HCT116 (cell line): Measurements from ENCODE around the gene AGPAT2. TPM values are rescaled to one million over a fixed set of nuclear protein-coding genes. Genes with fewer than 3 reads are reported as not detected.

Source experiments
- ATAC-seq: fragments of 200-7000 bp; cut with Tn5 transposase; 2 replicates; pipeline ENCODE4 v1.9.1; 2020; ENCODE audit warnings: mild to moderate bottlenecking, moderate library complexity
- BruUV-seq: library from RNA; stranded (reverse); fragments of 400-500 nt; replicated peaks from 2 replicates; lab custom pipeline; 2021; lab: Mats Ljungman, UMichigan
- CTCF ChIA-PET: fragments of 300-600 bp; sonication (Branson Sonifier 250); formaldehyde crosslinking; loops from one replicate; lab custom pipeline; 2021; ENCODE audit warnings: antibody characterized with exemption; lab: Charles Lee
- POLR2A ChIA-PET: fragments of 300-600, 350-600 bp; sonication (Branson Sonifier 250); formaldehyde crosslinking; loops from one replicate; lab custom pipeline; 2021; ENCODE audit warnings: antibody characterized with exemption; lab: Charles Lee
- RAD21 ChIA-PET, 2 experiments: fragments of 300-600 bp; sonication (Branson Sonifier 250); formaldehyde crosslinking; loops; one replicate each; lab custom pipeline; 2023; ENCODE audit warnings: low total read pairs in 2 of 2; ENCODE audit not compliant: uncharacterized antibody in 2 of 2, unreplicated experiment in 2 of 2, low non-redundant PET in 1 of 2; lab: Charles Lee
- DNase-seq: peaks from one replicate; pipeline ENCODE4 v3.0.0-alpha.2; 2010; ENCODE audit warnings: low read depth, low spot score
- H2AFZ ChIP-seq: fragments of 200-600 bp; shearing (Covaris generic), sonication (generic); 2 replicates; pipeline ENCODE4 v1.6.1; 2017; ENCODE audit warnings: low read depth, mixed run types, mixed read lengths, antibody characterized with exemption, low read length; ENCODE audit not compliant: poor library complexity, severe bottlenecking
- H3K27ac ChIP-seq: 2 replicates; pipeline ENCODE4 v1.5.1; 2012; ENCODE audit warnings: low read depth, low read length
- H3K27me3 ChIP-seq: fragments of 200-600 bp; sonication (generic); 2 replicates; pipeline ENCODE4 v1.6.1; 2016; ENCODE audit warnings: mixed run types, low read length, mixed read lengths; ENCODE audit not compliant: insufficient read depth
- H3K36me3 ChIP-seq, 2 experiments: fragments of 200-500 bp in 1 of 2; fragments of 200-600 bp in 1 of 2; sonication (Bioruptor generic) in 1 of 2; sonication (generic) in 1 of 2; 2 replicates each; pipeline versions ENCODE4 v1.5.1 to v1.6.1; 2014 to 2016; ENCODE audit warnings: low read length in 2 of 2, inconsistent platforms in 1 of 2, mixed read lengths in 1 of 2, mixed run types in 1 of 2; ENCODE audit not compliant: insufficient read depth in 2 of 2, control insufficient read depth in 1 of 2
- H3K4me1 ChIP-seq, 2 experiments: fragments of 200-600 bp in 1 of 2; sonication (generic) in 1 of 2; 2 replicates each; pipeline versions ENCODE4 v1.5.1 to v1.6.1; 2012 to 2017; ENCODE audit warnings: low read length in 2 of 2, inconsistent platforms in 1 of 2, mild to moderate bottlenecking in 1 of 2, mixed read lengths in 1 of 2, mixed run types in 1 of 2, moderate library complexity in 1 of 2; ENCODE audit not compliant: insufficient read depth in 2 of 2, control insufficient read depth in 1 of 2
- H3K4me2 ChIP-seq: fragments of 200-600 bp; sonication (generic); 2 replicates; pipeline ENCODE4 v1.6.1; 2017; ENCODE audit warnings: mixed run types, low read length, mixed read lengths
- H3K4me3 ChIP-seq, 2 experiments: fragments of 200-600 bp in 1 of 2; sonication (generic) in 1 of 2; replicated peaks in 1 of 2; 2 replicates each; pipeline ENCODE4 v1.5.1; 2011 to 2016; ENCODE audit warnings: low read length in 2 of 2, control low read depth in 1 of 2, low read depth in 1 of 2, mild to moderate bottlenecking in 1 of 2, mixed read lengths in 1 of 2, mixed run types in 1 of 2
- H3K79me2 ChIP-seq: fragments of 200-600 bp; sonication (generic); 2 replicates; pipeline ENCODE4 v1.6.1; 2017; ENCODE audit warnings: mild to moderate bottlenecking, mixed run types, low read length, moderate library complexity, mixed read lengths; ENCODE audit not compliant: insufficient read depth
- H3K9ac ChIP-seq: fragments of 200-600 bp; sonication (generic); 2 replicates; pipeline ENCODE4 v1.6.1; 2016; ENCODE audit warnings: low read length, mixed read lengths
- H3K9me2 ChIP-seq: fragments of 200-600 bp; sonication (generic), shearing (Covaris generic); 2 replicates; pipeline ENCODE4 v1.6.1; 2017; ENCODE audit warnings: mixed run types, mild to moderate bottlenecking, moderate library complexity; ENCODE audit not compliant: insufficient read depth
- H3K9me3 ChIP-seq, 2 experiments: fragments of 200-500 bp in 1 of 2; fragments of 200-600 bp in 1 of 2; sonication (Bioruptor generic) in 1 of 2; sonication (generic) in 1 of 2; 2 replicates each; pipeline ENCODE4 v1.6.1; 2014 to 2017; ENCODE audit warnings: low read length in 2 of 2, mixed read lengths in 2 of 2, inconsistent platforms in 1 of 2, low read depth in 1 of 2, mild to moderate bottlenecking in 1 of 2, mixed run types in 1 of 2, moderate library complexity in 1 of 2; ENCODE audit not compliant: control insufficient read depth in 1 of 2, insufficient read depth in 1 of 2
- H4K20me1 ChIP-seq: fragments of 200-600 bp; sonication (generic), shearing (Covaris generic); 2 replicates; pipeline ENCODE4 v1.6.1; 2017; ENCODE audit warnings: mixed run types, mild to moderate bottlenecking, moderate library complexity; ENCODE audit not compliant: insufficient read depth
- ATF3 ChIP-seq: IDR thresholded peaks from 2 replicates; pipeline ENCODE4 v1.6.1; 2012
- CEBPB ChIP-seq: IDR thresholded peaks from 2 replicates; pipeline ENCODE4 v1.6.1; 2012; ENCODE audit warnings: low read depth
- EGR1 ChIP-seq: IDR thresholded peaks from 2 replicates; pipeline ENCODE4 v1.6.1; 2012; ENCODE audit warnings: low read depth
- EZH2 ChIP-seq: fragments of 200-600 bp; sonication (generic); IDR thresholded peaks from 2 replicates; pipeline ENCODE4 v1.6.1; 2017; ENCODE audit warnings: antibody characterized with exemption, mixed run types
- JUND ChIP-seq: IDR thresholded peaks from 2 replicates; pipeline ENCODE4 v1.6.1; 2012
- MAX ChIP-seq: IDR thresholded peaks from 2 replicates; pipeline ENCODE4 v1.6.1; 2012
- POLR2A ChIP-seq: IDR thresholded peaks from 2 replicates; pipeline ENCODE4 v1.7.0; 2011; ENCODE audit warnings: borderline replicate concordance; ENCODE audit not compliant: insufficient read depth, insufficient read length; ENCODE audit errors: extremely low read depth
- POLR2AphosphoS5 ChIP-seq: IDR thresholded peaks from 2 replicates; pipeline ENCODE4 v1.6.1; 2011; ENCODE audit warnings: mild to moderate bottlenecking, low read depth, low read length, moderate library complexity
- REST ChIP-seq: IDR thresholded peaks from 2 replicates; pipeline ENCODE4 v1.6.1; 2012; ENCODE audit warnings: low read depth
- SIN3A ChIP-seq: IDR thresholded peaks from 2 replicates; pipeline ENCODE4 v1.6.1; 2012; ENCODE audit warnings: low read depth
- SRF ChIP-seq: IDR thresholded peaks from 2 replicates; pipeline ENCODE4 v1.6.1; 2012; ENCODE audit warnings: low read depth
- TCF7L2 ChIP-seq: IDR thresholded peaks from 2 replicates; pipeline ENCODE4 v1.7.0; 2011; ENCODE audit warnings: borderline replicate concordance, inconsistent platforms; ENCODE audit not compliant: insufficient read depth, insufficient read length; ENCODE audit errors: extremely low read depth
- ZNF274 ChIP-seq: fragments of 200-500 bp; sonication (Bioruptor generic); IDR thresholded peaks from 2 replicates; pipeline ENCODE4 v1.6.1; 2014; ENCODE audit warnings: mild to moderate bottlenecking, low read depth, low read length, inconsistent platforms
- intact Hi-C: fragments of 100-400 bp; cut with micrococcal nuclease; formaldehyde crosslinking; loops from 2 replicates; pipeline ENCODE4 v1.10.0; 2022
- total RNA-seq: library from RNA; stranded (reverse); gene quantifications from one replicate; pipeline ENCODE4 v1.2.1, GENCODE V29; 2021; ENCODE audit not compliant: unreplicated experiment

The AGPAT2 gene
- total RNA-seq, 1 experiment from 2014 or later: 86.0 TPM

- no peak for TF ChIP-seq REST
- no peak for TF ChIP-seq JUND
- no peak for TF ChIP-seq CEBPB
- no peak for TF ChIP-seq ATF3
These were observed 27.1 kb downstream of the AGPAT2 start (continued) for GRCh38 chr9:136659861-136660784.

- H3K4me3 ChIP-seq: no peak overlapping the region
- no peak overlapping the region for H3K4me2 ChIP-seq
- H4K20me1 ChIP-seq: no peaks in the 10 kb centered on the region
- H3K9me3 ChIP-seq: no peaks in the 10 kb centered on the region
- no TSS peak for BruUV-seq
- no peak for DNase-seq
- H3K27me3 ChIP-seq: no peaks in the 10 kb centered on the region
- no peak overlapping the region for H2AFZ ChIP-seq
- H3K79me2 ChIP-seq: no peaks in the 10 kb centered on the region
- no peaks in the 10 kb centered on the region for H3K36me3 ChIP-seq
- H3K9ac ChIP-seq: no peak overlapping the region
- H3K27ac ChIP-seq: no peak overlapping the region
- H3K9me2 ChIP-seq: no peaks in the 10 kb centered on the region
- ATAC-seq: no peak
- ChIA-PET RAD21 (no interaction called here), POLR2A (no interaction called here), CTCF (no interaction called here)
- intact Hi-C loops: no loop called here
- H3K4me1 ChIP-seq: no peaks in the 10 kb centered on the region
- TF ChIP-seq SRF (no peak), ATF3 (no peak), ZNF274 (no peak), JUND (no peak), EGR1 (no peak), POLR2AphosphoS5 (no peak), SIN3A (no peak), CEBPB (no peak), EZH2 (no peak), TCF7L2 (no peak), POLR2A (no peak), REST (no peak), MAX (no peak)
These were observed 28.3 kb downstream of the AGPAT2 start for GRCh38 chr9:136658849-136659535.
